Measurements from ENCODE around the gene PLCE1.

DNA sequence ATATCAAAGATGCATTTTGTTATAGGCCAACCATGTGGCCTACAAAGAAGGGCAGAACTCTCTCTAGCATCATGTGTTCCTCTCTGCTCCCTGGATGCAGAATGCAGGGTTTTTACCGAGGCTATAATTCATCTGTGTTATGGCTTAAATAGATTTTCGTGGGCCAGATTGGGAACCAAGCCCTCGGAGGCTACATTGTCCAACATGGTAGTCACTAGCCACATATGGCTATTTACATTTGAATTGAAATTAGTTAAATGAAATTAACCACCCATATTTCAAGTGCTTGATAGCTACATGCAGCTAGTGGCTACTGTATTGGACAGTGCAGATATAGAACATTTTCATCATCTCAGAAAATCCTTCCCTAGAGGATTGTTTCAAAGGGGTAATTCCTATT is 2.8 kb downstream of the PLCE1 start:
- TF ChIP-seq POLR2A (IDR thresholded peaks at IDR 0.05; ENCODE audit: low read depth, low read length) (no peak), EZH2 (IDR thresholded peaks at IDR 0.05; ENCODE audit: borderline replicate concordance, low read depth, low read length, severe bottlenecking) (no peak), JUN (IDR thresholded peaks at IDR 0.05; ENCODE audit: borderline replicate concordance, insufficient read depth, insufficient read length, low read depth) (no peak), MYC (IDR thresholded peaks at IDR 0.05; ENCODE audit: low read depth, low read length) (no peak)
- TF ChIP-seq, protein P1, sequence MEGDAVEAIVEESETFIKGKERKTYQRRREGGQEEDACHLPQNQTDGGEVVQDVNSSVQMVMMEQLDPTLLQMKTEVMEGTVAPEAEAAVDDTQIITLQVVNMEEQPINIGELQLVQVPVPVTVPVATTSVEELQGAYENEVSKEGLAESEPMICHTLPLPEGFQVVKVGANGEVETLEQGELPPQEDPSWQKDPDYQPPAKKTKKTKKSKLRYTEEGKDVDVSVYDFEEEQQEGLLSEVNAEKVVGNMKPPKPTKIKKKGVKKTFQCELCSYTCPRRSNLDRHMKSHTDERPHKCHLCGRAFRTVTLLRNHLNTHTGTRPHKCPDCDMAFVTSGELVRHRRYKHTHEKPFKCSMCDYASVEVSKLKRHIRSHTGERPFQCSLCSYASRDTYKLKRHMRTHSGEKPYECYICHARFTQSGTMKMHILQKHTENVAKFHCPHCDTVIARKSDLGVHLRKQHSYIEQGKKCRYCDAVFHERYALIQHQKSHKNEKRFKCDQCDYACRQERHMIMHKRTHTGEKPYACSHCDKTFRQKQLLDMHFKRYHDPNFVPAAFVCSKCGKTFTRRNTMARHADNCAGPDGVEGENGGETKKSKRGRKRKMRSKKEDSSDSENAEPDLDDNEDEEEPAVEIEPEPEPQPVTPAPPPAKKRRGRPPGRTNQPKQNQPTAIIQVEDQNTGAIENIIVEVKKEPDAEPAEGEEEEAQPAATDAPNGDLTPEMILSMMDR (IDR thresholded peaks at IDR 0.05; ENCODE audit: extremely low read depth in 1 of 2, insufficient read depth in 1 of 2, low read depth in 1 of 2, low read length in 2 of 2) = no peak

All from endothelial cell of umbilical vein (primary cell).